ENCODE measurements around the gene ZNF784. TPM values are rescaled to one million over a fixed set of nuclear protein-coding genes. Genes with fewer than 3 reads are reported as not detected.

Gene ZNF784
- total RNA-seq, 1 experiment from 2014 or later = 6.1 TPM

DNA sequence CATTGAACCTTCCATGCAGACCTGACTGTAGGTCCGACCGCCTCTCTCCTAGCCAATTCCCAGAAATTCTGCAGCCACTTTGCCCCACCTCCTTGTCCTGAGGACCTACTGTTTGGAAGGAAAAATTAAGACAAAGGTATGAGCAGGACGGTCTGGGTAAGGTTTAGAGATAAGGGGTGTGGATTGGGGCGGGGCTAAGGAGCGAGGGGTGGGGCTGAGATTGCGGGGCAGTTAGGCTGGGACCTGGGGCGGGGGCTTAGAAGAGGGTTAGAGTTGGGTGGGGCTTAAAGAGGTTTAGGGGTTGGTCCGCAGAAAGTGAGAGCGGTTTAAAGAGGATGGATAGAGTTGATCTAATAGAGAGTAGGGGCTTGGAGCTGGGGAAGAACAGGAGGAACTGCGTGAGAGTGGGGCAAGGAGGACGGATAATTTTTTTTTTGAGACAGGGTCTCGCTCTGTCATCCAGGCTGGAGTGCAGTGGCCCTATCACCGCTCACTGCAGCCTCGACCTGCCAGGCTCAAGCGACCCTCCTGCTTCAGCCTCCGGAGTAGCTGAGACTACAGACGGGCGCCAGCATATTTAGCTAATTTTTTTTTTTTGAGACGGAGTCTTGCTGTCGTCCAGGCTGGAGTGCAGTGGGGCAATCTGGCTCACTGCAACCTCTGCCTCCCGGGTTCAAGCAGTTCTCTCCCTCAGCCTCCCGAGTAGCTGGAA is 20.6 kb downstream of the ZNF784 start:
- DNase-seq (ENCODE audit: low read depth) = no peak

DNA sequence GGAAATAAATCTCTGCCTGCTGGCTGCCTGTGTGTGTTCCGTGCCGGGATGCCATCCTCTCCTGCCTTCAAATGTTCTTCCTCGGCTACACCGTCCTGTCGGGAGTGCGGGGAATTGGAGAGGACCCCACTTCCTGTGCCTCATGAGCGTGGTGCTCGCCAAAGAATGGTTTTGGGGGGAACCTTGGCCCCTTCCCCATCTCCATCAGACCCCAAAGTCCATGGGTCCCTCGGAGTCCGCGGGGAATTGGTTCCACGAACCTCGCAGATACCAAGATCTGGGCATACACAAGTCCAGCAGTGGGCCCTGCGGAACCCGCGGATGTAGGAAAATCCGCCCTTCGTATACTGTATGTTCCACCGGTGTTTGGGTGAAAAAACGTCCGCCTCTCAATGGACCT is 21.3 kb downstream of the ZNF784 start:
- DNase-seq (ENCODE audit: low read depth) = no peak

DNA sequence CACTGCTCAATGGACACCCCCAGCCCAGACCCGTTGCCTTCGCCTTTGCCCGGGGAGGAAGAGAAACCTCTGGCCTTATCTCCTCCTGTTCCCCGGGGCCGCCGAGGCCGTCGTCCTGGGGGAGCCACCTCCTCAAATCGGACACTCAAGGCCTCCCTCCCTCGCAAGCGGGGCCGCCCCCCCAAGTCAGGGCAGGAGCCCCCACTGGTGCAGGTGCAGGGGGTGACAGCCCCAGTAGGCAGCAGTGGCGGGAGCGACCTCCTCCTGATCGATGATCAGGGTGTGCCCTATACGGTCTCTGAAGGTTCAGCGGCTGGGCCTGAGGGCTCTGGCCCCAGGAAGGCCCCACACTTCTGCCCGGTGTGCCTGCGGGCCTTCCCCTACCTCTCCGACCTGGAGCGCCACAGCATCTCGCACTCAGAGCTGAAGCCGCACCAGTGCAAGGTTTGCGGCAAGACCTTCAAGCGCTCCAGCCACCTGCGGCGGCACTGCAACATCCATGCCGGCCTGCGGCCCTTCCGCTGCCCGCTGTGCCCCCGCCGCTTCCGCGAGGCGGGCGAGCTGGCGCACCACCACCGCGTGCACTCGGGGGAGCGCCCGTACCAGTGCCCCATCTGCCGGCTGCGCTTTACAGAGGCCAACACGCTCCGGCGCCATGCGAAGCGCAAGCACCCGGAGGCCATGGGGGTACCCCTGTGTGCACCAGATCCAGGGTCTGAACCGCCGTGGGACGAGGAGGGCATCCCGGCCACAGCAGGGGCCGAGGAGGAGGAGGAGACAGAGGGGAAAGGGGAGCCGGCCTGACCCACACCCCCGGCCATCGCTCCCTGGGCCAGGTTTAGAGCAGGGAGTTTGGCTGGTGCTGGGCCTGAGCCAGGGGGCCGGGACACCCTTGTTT is 22.0 kb downstream of the ZNF784 start:
- no peak for DNase-seq (ENCODE audit: low read depth)

DNA sequence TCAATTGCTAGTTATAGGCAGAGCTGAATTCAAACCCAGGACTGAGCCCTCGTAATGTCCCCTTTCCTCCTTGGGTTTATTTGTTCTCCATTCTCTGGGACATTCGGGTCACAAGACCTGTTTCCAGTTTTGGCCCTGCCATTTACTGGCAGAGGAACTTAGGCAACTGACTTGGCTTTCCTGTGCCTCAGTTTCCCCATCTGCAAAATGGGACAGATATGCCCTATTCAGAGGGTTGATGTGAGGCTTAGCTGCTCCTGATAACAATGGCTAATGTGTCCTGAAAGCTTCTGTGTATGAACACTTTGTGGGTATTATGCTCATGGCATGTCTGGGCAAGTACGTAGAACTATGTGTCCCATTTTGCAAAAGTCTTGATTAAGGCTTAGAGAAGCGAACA is 23.3 kb downstream of the ZNF784 start:
- no peak for DNase-seq (ENCODE audit: low read depth)

DNA sequence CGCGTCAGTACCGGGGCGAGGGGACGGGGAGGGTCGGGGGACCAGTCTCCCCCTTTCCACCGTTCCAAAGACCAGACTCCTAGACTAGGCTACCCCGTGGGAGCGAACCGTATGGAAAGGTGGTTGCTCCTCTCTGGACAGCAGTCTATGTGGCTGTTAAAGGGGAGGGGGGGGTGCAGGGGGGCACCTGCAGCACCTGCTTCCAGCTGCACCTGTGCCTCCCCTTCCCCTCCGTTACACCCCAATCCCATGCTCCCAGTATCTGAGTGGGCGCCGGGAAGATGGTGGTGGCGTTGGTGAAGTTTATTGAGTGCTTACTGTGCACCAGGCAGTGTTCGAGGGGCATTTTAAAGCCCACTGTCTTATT is 23.7 kb downstream of the ZNF784 start:
- DNase-seq (ENCODE audit: low read depth) = no peak

DNA sequence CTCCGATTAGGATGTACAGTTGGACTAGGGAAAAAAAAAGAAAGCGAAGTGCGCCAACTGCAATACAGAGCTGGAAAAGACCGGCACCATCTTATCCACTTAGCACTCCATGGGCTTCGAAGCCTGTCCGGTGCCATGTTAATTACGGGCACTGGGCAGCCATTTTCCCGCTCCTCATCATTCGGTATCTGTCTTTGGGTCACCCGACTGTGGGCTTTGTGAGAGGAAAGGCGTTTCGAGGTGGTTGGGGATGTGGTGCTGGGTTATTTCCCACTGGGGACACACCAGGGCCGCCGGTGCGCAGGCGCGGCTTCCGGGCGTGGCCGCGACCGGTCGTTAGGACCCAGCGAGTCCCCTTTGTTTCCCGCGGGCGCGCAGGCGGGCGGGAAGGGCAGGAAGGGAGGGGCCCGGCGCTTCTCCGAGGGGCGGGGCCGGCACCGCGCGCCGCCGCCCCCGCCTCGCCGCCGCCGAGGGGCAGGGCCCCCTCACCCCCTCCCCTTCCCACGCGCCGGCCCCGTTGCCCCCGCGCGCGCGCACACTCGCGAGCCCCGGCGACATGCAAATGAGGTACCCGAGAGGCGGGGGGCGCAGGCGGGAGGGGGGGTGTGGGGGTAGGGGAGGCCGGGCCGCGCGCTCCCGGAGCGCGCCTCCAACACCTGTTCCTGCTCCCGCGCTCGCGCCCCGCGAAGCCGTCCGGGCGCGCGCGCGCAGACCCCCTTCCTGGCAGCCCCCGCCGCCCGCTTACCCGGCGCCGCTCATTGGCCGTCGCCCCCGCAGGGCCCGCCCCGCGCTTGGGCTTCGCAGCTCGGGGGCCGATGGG is 24.3 kb downstream of the ZNF784 start, which contains the start of gene ZNF524:
Gene ZNF524 (plus strand): TSS at position 447 of the 820 bp plus-strand sequence. CDS start 1,825 bp downstream, outside the sequence.
- peak; percentile 49 for DNase-seq (ENCODE audit: low read depth)

DNA sequence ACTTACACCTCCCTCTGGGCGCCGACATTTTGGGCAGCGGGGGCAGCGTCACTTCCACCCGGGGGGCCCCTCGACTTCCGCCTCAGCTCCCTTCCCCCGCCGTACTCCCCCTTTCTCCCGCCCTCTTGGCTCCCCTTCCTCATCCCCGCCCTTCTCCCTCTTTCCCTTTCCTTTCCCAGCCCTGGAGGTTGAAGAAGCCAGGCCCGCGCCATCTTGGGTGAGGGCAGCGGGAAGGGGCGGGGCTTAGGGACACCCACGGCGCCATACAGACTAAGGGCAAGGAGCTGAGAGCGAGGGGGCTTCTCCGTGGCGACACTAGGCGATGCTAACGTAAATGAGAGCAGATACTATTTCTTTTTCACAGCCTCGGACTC is 24.9 kb downstream of the ZNF784 start, which contains the start of gene FIZ1:
Gene FIZ1 (minus strand): TSS at position 50 of the 374 bp plus-strand sequence. CDS start 1,652 bp downstream, outside the sequence.
- peak; percentile 98 for DNase-seq (ENCODE audit: low read depth)

DNA sequence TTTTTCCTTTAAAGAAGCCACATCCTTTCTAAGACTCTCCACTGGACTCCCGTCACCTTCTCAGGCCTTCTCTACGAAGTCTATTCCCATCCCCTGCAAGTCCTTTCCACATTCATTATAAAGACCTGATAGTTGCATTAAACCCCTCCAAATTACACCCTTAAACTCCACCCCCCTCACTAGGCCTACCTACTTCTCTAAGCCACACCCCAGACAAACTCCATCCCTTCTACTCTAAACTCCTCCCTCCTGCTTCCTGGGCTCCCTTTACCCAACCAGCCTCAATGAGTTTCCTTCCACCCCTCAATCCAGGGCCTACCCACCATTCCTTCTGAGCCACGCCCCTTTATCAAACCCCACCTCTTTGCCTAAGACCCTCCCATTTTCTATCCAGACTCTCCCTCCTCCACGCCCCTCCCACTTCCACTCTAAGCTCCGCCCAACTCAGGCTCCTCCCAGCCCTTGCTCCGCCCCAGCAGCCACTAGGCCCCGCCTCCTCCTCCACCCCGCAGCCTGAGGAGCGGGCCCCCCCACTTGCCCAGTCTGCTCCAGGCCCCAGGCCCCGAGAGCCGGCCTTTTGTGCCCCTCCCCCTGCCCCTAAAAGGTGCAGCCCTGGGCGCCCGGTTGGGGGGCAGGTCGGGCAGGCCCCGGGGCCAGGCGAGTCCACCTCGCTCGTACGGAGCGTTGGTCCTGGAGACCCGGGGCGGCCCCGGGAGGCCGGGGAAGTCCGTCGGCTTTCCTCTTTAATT is 25.5 kb downstream of the ZNF784 start:
- peak; percentile 97 for DNase-seq (ENCODE audit: low read depth)

DNA sequence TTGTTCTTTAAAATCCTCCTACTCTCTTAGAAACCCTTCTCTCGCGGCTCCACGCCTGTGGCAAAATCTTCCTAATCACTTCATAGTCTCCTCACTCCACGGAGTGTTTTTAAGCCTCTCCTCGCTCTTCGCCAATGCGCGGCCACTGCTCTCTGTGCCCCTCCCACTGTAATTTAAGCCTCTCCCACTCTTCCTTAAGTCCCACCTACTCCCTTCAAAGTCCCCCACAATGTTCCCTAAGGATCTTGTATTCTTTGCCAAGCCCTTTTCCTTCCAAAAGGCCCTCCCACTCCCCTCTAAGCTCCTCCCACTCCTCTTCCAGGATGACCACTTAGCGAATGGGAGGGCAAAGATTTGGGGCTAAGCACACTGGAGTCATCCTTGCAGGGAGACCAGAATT is 26.3 kb downstream of the ZNF784 start:
- no peak for DNase-seq (ENCODE audit: low read depth)

DNA sequence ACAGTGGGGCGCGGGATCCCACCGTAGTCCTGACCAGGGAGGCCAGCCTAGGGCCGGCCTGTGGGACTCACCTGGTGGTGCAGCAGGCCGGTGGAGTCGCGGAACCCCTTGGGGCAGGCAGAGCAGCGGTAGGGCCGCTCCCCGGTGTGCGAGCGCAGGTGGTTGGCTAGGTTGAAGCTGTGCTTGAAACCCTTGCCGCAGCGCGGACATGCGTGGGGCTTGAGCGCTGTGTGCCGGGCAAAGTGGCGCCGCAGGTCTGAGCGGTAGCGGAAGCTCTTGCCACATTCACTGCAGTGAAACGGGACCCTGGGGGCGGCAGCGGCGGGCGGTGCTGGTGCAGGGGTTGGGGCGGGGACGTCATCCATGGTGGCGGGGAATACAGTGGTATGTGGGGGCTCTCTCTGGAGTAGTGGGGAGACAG is 26.9 kb downstream of the ZNF784 start:
- no peak for DNase-seq (ENCODE audit: low read depth)

DNA sequence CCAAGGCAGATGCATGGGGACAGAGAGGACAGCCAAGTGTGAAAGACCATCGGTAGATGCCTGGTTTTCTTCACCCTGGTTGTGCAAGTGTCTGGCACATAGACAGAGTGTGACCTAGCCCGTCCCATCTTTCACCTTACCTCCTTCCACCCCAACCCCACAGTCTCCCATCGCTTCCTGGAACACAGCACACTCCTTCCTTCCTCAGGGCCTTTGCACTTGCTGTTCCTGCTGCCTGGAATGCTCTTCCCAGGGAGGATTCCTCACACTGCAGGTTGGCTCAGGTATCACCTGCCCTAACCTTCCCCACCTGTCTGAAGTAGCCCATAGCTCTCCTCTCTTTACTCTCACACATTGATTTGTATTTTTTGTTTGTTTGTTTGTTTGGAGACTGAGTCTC is 28.1 kb downstream of the ZNF784 start:
- no peak for DNase-seq (ENCODE audit: low read depth)

DNA sequence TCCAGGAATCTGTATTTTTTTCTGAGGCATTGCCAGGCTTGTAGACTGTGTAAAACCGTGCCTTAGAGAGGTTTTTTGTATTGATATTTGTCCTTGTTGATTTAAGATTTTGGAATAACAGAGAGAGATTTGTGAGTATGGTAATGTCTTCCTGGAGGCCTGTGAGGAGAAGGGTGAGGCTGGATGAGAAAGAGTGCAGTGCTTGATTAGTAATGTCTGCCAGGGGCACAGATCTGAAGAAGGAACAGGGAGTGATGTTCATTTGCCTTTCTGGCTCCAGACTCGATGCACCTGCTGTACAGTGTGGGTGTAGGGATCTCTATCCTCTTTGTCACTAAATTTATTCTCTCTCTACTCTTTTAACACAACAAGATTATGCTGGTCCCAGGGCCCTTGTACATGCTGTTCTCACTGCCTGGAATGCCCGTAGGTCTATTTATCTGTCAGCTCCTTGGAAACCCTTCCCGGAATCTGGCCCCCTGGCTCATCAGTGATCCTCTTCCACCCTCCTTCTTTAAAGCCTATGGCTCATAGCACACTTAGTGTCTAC is 29.3 kb downstream of the ZNF784 start:
- no peak for DNase-seq (ENCODE audit: low read depth)

DNA sequence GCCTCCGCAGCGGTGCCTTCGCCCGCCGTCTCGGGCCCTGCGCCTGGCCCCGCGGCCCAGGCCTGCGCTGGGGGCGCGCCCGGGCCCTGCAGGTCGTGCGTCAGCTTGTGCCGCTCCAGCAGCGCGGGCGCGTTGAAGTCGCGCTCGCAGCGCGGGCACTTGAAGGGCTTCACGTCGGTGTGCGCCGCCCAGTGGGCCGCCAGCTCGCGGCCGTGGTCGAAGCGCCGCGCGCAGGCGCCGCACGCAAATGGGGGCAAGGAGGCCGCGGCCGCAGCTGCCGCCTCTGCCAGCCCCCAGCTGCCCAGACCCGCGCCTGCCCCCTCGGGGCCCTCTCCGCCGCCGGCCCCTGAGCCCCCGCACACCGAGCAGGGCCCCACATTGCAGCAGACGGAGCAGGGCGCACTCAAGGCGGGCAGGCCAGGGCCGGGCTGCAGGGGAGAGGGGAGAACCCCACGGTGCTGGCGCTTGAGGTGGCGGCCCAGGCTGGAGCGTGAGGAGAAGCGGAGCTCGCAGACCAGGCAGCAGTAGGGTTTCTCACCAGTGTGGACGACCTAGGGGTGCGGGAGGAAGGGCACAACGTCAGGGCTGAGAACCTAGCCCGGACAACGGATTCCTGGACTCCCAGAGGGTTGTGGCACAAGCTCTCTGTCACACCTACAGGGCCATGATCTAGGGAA is 31.1 kb downstream of the ZNF784 start:
- DNase-seq (ENCODE audit: low read depth) = no peak

DNA sequence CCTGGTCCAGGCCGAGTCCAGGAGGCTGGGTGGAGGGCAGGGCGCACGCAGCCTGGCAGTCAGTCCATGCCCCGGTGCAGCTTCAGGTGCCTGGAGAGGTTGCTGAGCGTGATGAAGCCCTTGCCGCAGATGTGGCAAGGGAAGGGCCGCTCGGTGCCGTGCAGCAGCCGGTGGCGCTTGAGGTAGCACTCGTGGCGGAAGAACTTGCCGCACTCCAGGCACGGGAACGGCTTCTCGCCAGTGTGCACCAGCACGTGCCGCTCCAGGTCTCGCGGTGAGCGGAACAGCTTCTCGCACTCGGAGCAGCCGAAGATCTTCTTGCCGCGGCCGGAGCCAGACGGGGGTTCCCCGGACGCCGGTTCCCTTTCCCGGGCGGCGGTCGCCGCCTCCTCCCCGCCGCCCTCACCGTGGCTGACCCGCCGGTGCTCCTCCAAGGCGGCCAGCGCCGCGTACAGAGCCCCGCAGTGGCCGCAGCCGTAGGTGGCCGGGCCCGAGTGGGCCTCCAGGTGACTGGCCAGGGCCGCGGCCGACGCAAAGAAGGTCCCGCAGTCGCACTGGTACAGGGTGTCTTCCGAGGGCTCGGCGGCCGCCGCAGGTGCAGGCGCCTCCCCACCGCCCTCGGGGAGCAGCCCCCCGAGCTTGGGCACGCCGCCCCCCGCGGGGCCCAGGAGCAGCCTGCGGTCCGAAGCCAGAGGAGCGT is 31.8 kb downstream of the ZNF784 start:
- DNase-seq (ENCODE audit: low read depth) = no peak

DNA sequence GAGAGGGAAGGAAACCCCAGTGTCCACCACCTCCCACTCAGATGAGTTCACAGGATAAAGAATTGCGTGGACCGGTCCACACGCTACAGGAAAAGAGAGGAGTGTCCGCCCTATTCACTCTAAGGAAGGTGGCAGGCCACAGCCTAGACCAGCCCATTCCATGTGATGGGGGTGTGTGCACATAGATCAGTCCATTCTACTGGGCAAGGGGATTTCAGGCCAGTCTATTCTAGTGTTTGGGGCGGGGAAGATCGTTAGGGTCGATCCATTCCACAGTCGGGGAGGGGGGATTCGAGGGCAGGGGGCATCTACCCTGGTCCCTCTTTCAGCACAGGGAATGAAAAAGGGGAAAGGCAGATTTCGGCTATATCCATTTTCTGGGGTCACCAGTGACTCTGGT is 32.8 kb downstream of the ZNF784 start:
- no peak for DNase-seq (ENCODE audit: low read depth)

DNA sequence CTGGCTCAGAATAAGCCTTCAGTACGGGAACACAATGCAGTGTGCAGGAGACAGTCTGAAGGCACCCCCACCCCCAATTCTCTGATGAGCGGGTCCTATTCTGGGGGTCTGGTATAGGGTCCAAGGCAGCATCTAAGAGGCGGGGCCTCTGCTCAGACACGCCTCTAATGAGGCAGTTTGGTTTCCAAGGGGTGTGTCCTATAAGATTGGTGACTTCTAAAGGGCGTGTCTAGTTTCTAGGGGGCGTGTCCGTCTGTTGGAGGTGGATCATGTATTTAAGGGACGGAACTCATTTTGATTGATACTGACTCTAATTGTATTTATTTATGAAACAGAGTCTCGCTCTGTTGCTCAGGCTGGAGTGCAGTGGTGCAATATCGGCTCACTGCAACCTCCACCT is 33.7 kb downstream of the ZNF784 start:
- DNase-seq (ENCODE audit: low read depth) = no peak

DNA sequence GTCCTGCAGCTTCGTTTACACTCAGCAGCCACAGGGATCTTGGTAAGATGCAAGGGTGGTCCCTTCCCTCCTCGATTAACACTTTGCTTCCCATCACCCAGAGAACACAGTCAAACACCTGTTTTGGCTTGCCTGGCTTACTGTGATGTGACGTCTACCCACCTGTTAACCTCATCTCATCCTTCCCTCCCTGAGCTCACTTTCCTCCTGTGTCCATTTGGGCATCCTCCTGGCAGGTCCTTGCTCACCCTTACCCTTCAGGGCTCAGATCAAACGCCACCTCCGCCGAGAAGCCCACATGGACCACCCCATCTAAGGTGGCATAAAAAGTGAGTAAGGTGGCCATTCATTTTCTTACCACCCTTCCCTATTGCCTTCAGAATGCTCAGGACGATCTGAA is 34.3 kb downstream of the ZNF784 start:
- no peak for DNase-seq (ENCODE audit: low read depth)

DNA sequence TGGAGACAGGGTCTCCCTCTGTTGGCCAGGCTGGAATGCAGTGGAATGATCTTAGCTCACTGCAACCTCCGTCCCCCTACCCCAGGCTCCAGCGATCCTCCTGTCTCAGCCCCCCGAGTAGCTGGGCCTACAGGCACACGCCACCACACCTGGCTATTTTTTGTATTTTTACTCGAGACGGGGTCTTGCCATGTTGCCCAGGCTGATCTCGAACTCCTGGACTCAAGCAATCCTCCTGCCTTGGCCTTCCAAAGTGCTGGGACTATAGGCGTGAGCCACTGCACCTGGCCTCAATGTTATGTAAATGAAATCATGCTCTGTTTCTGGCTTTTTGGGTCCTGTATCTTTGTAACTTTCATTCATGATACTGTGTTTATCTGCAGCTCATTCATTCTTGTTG is 35.6 kb downstream of the ZNF784 start:
- no peak for DNase-seq (ENCODE audit: low read depth)

DNA sequence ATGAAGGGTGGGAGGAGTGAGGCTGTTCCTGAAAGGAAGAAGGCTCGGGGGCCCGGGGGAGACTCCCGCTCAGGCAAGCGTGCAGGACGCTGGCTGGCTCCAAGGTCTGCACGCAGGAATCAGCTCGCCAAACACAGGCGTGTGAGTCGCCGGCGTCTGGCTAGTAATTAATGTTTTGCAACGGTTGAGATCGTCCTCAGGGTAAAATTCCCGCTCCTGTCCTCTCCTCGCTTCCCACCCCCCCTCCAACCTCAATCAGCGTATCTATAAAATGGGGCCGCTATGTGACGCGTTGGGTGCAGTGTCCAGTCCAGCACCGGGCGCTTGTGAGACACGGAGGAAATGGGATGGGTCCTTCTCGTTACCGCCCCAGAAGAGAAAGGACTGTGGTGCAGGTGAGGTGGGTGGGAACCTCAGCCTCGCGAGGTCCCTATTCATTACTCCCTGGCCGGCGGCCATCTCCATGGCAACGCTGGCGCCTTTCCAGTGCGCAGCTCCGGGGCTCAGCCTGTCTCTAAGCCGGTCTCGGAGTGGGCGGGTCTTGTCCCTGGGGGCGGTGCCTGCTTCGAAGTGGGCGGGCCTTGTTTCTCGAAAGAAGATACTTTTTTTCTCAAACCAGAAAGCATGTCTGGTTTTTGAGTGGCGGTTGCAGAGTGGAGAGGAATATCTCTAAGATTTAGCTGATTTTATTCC is 37.2 kb downstream of the ZNF784 start:
- DNase-seq (ENCODE audit: low read depth) = peak; percentile 74
